CD4-positive, alpha-beta T cell treated with Interleukin-4 for 4 hours (primary cell): Measurements from ENCODE around the gene CDK5R2.

Experiments
- DNase-seq: peaks from one replicate; pipeline ENCODE4 v3.0.0-alpha.2; 2020

CDK5R2 gene

GRCh38 chr2:218962859-218963492 is 3.5 kb downstream of the CDK5R2 start:
- DNase-seq: no peak

GRCh38 chr2:218963601-218964000 is 4.1 kb downstream of the CDK5R2 start:
- no peak for DNase-seq

GRCh38 chr2:218964041-218964771 is 4.7 kb downstream of the CDK5R2 start:
- no peak for DNase-seq

GRCh38 chr2:218970894-218971293 is 11.4 kb downstream of the CDK5R2 start:
- no peak for DNase-seq

- no peak for DNase-seq
Observed at GRCh38 chr2:218975060-218975777, 15.8 kb downstream of the CDK5R2 start.

- peak; percentile 79 for DNase-seq
Observed at GRCh38 chr2:218979846-218980734, 20.6 kb downstream of the CDK5R2 start.

- DNase-seq: no peak
Observed at GRCh38 chr2:218980735-218981389, 21.4 kb downstream of the CDK5R2 start.

GRCh38 chr2:218981390-218981880 is 22.0 kb downstream of the CDK5R2 start:
- no peak for DNase-seq

- no peak for DNase-seq
Observed at GRCh38 chr2:218981881-218982585, 22.6 kb downstream of the CDK5R2 start.

GRCh38 chr2:218982586-218983262 is 23.3 kb downstream of the CDK5R2 start:
- DNase-seq: no peak

GRCh38 chr2:218983263-218983933 is 23.9 kb downstream of the CDK5R2 start:
- DNase-seq: no peak

GRCh38 chr2:218983934-218984238 is 24.4 kb downstream of the CDK5R2 start:
- DNase-seq: no peak

GRCh38 chr2:218984239-218985020 is 25.0 kb downstream of the CDK5R2 start:
- DNase-seq: no peak

GRCh38 chr2:218985021-218985324 is 25.5 kb downstream of the CDK5R2 start, which contains the start of gene FEV:
Gene FEV (minus strand): TSS chr2:218985184. CDS start chr2:218985075, 109 bp downstream.
- no peak for DNase-seq

GRCh38 chr2:218985325-218986091 is 26.0 kb downstream of the CDK5R2 start:
- DNase-seq: no peak

- no peak for DNase-seq
Observed at GRCh38 chr2:218986148-218986761, 26.8 kb downstream of the CDK5R2 start.

GRCh38 chr2:218988164-218988563 is 28.7 kb downstream of the CDK5R2 start:
- DNase-seq: no peak

- DNase-seq: no peak
Observed at GRCh38 chr2:218988650-218989049, 29.2 kb downstream of the CDK5R2 start.
